Activated gamma-delta T cell treated with anti-CD3 and anti-CD28 coated beads, Interleukin-2, amount 50 U/mL, for 16 hours (primary cell): ENCODE results near the gene BIRC2.
A peak's percentile ranks its signal among the peaks of the same experiment; 100 is the strongest.
"Not testable (repeated sequence)": the region's sequence is repeated elsewhere in the genome, so short reads cannot be mapped to it uniquely, and the experiment has no call there.

ENCODE experiments used
- DNase-seq: peaks from one replicate; pipeline ENCODE4 v3.0.0-alpha.2; 2020; ENCODE audit warnings: low read depth

BIRC2 gene

DNA sequence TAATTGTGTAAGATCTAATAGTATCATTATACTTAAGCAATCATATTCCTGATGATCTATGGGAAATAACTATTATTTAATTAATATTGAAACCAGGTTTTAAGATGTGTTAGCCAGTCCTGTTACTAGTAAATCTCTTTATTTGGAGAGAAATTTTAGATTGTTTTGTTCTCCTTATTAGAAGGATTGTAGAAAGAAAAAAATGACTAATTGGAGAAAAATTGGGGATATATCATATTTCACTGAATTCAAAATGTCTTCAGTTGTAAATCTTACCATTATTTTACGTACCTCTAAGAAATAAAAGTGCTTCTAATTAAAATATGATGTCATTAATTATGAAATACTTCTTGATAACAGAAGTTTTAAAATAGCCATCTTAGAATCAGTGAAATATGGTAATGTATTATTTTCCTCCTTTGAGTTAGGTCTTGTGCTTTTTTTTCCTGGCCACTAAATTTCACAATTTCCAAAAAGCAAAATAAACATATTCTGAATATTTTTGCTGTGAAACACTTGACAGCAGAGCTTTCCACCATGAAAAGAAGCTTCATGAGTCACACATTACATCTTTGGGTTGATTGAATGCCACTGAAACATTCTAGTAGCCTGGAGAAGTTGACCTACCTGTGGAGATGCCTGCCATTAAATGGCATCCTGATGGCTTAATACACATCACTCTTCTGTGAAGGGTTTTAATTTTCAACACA, 23.3 kb upstream of the BIRC2 start:
- DNase-seq = no peak

DNA sequence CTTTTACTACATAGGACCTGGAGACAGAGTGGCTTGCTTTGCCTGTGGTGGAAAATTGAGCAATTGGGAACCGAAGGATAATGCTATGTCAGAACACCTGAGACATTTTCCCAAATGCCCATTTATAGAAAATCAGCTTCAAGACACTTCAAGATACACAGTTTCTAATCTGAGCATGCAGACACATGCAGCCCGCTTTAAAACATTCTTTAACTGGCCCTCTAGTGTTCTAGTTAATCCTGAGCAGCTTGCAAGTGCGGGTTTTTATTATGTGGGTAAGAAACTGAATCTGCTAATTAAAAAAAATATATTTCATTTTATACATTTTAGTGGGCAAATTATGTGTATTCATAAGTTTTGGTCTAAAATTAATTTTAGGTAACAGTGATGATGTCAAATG, 21.9 kb upstream of the BIRC2 start:
- no peak for DNase-seq

GRCh38 chr11:102328748-102329147, 18.3 kb upstream of the BIRC2 start:
- no peak for DNase-seq

DNA sequence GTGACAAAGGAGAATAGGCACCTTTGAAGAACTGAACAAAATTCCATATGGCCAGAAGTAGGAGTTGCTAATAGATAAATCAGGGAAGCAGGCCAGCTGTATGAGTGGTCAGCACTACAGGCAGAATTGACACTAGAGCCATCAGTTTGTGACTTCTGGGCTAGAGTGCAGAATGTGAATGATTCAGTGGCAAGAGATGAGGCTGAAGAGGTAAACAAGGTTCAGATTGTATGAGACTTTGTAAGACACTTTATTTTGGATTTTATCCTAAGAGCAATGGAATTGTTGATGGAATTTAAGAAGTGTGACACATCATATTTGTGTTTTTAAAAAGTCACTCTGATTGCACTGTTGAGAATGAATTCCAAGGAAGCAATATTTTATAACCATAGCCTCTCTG, 16.8 kb upstream of the BIRC2 start:
- no peak for DNase-seq

DNA sequence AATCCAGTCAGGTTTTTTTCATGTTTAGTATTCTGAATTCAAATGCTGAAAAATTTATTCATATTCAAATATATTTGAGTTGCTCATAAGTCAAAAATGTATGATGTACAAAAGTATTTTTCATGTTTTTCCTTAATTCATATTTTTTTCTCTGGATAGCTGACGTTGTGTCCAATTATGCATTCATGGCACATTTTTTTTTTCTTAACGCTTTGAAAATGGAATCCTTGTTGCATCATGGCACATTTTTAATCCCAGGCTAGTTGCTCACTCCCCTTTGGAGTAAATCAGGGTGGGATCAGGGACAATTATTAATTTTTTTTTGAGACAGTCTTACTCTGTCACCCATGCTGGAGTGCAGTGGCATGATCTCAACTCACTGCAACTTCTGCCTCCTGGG, 15.7 kb upstream of the BIRC2 start:
- DNase-seq = no peak

DNA sequence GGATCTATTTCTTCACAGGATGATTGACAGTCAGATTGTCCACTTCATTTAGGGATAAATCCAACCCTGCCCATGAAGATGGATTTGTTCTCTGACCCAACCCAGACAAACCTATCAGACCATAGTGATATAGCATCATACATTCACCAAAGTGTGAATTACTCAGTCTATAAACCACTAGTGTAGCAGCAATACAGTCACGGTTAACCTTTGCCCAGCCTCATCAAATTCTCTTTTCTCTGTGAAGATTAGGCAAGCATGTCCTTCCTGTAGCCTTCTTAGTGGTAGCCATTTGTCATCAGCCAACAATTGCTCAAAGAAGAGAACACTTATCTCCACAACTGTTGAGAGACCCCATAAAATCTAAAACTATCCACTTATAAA, 14.4 kb upstream of the BIRC2 start:
- DNase-seq = no peak

- no peak for DNase-seq
Observed at GRCh38 chr11:102338479-102339010, 8.5 kb upstream of the BIRC2 start.

DNA sequence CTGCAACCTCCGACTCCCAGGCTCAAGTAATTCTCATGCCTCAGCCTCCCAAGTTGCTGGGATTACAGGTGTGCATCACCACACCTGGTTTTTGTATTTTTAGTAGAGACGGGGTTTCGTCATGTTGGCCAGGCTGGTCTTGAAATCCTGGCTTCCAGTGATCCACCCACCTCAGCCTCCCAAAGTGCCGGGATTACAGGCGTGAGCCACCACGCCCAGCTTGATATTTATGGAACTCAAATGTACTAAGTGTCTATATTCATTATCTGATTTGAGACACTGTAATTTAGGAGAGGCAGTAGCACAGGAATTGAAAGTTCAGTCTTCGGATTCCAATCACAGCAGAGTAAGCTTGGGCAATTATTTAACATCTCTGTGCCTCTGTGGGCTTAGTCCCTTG, 5.7 kb upstream of the BIRC2 start:
- DNase-seq = not testable (repeated sequence)

GRCh38 chr11:102341844-102342318, 5.1 kb upstream of the BIRC2 start:
- DNase-seq = peak; percentile 59

DNA sequence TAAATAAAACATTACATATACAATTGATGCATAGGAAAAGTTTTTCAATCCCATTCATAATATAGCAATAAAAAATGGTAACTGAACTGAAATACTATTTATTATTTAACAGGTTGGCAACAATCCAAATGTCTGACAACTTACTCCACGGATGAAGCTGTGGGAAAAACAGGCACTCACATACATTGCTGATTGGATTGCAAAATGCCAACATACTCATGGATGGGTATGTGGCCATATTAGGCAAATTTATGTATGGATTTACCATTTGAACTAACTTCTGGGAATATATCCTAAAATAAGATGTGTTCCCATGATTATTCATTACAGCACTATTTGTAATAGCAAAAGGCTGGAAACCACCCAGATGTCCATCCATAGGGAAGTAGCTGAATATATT, 3.2 kb upstream of the BIRC2 start:
- no peak for DNase-seq

DNA sequence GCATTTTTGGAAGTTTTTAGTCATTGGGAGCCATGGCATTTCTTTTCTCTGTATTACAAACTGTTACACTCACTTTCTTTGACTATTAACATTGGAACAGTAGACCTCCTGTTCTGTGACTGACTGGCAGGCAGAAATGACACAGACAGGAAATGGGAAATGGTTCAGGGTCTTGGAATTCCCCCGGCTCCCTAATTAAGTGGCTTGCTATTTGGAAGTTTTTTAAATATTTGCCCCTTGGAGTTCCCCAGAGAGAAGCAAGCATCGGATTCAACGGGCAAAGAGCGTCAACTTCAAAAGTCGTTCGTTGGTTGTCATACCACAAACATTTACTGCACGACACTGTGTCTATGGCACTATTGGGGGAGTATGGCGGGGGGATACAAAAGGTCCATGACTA, 1.1 kb upstream of the BIRC2 start:
- DNase-seq = peak; percentile 5

DNA sequence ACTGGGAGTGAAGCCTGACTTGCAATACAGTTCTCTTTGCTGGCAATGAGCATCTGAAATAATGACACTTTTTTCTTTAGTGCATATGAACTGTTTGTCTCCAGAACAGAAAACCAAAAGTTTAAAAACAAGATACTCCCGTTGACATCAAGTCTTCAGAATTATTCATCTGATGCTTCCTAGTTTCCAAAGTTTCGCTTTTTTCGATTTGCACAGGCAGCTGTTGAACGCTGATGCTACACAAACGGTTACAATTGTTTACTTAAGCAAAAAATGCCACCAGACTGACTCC, 612 bp upstream of the BIRC2 start:
- DNase-seq = no peak

- no peak for DNase-seq
Observed at GRCh38 chr11:102347462-102348370, 702 bp downstream of the BIRC2 start.

DNA sequence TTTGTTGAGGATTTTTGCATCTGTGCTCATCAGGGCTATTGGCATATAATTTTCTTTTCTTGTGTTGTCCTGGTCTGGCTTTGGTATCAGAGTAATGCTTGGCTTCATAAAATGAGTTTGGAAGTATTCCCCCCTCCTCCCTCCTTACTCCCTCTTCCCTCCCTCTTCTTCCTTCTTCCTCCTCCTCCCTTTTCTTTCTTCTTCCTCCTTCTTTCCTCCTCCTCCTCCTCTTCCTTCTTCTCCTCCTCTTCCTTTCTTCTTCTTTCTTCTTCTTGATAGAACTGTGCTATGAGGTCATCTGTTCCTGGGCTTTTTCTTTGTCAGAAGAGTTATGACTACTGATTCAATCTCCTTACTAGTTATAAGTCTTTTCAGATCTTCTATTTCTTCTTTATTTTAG, 10.1 kb downstream of the BIRC2 start:
- DNase-seq = no peak

DNA sequence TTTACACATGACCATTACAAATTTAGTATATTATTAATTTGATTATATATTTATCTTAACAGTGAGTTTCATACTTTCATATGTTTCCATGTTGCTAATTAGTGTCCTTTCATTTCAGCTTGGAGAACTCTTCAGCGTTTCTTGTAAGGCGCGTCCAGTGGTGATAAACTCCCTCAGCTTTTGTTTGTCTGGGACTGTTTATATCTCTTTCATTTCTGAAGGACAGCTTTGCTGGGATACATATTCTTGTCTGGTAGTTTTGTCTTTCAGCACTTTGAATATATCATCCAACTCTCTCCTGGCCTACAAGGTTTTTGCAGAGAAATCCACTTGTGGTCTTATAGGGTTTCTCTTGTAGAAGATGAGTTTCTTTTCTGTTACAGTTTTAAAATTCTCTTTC, 12.4 kb downstream of the BIRC2 start:
- no peak for DNase-seq

GRCh38 chr11:102360681-102361080, 13.7 kb downstream of the BIRC2 start:
- DNase-seq = no peak

DNA sequence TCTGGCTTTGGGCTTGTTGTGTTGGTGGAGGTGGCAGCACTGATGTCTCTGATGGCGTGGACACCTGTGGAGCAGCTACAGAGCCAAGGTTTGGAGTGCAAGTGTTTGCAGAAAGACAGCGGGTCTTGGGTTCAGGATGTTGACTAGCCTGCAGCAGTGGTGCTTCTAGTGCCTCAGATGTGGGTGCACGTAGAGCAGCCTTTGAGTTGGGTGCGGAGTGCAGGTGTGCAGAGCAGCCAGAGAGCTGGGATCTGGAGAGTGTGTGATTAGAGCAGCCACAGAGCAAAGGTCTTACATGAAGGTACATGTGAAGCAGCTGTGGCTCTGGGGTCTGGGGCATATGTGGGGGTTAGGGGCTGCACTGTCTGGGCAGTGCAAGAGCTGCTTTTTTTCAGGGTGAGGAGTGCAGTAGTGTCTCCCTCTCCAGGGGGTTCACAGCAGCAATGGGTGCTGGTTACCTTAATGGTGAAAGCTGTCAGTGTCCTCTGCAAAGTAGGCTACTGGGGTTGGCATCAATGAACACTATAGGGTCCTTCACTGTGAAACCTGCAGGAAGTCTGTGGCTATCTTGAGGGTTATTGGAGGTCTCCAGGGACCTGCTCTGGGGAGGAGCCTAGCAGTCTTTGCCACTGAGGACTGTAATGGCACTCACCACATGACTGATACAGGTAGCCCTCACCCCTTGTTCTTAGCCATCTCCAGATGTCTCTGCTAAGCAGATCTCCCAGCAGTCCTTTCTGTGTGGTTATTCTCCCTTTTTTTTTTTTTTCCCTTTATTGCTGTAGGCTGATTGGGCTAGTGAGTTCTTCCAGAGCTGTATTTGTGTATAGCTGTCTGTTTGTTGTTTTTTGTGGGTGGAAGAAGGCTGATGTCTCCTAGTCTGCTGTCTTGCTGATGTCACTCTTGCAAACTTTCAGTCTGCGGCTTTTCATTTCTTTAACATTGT, 14.3 kb downstream of the BIRC2 start:
- no peak for DNase-seq

DNA sequence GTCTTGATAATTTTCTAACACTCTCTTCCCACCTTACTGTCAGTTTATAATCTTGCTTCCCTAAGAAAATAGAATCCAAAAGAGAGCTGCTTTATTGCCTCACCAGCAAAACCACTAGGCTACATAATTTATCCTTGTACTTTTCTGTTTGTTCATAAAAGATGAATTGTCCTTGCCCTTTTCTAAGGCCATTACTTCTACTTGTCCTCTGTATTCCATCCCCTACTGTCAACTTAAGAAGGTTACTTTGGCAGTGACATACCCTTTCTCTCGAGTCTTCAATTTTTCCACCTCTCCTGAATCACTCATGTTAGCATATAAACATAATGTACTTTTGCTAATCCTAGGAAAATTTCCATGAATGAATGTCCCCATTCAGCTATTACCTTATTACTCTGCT, 18.0 kb downstream of the BIRC2 start:
- no peak for DNase-seq

DNA sequence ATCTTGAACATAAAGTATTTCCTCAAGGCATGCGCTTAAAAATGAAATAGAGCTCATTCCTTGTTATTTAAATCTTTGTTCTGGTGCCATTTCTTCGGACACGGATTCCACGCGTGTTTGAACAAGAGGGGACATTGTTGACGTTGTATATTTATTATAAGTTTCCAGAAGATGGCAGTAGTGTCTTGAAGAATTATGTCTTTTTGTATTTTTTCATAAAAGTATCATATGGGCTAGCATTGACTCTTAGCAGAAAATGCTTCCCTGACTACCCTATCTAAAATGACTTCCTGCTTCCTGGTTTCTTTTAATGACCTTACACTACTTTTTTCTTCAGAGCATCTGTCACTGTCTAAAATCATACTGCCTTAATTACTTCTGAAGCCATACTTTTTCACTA, 20.4 kb downstream of the BIRC2 start:
- DNase-seq = no peak

- DNase-seq = no peak
Observed at GRCh38 chr11:102368472-102368871, 21.5 kb downstream of the BIRC2 start.

GRCh38 chr11:102374633-102375424, 27.8 kb downstream of the BIRC2 start:
- not testable (repeated sequence) for DNase-seq
